Ramos (cell line): ENCODE measurements around the gene PTPRM.

ENCODE experiments used
- in situ Hi-C: fragments of 300-500 bp; cut with MboI; formaldehyde crosslinking; loops from one replicate; pipeline ENCODE4 v1.14.3; 2022; ENCODE audit warnings: low sequenced_read_pairs; ENCODE audit not compliant: unreplicated experiment

Gene PTPRM

GRCh38 chr18:8232791-8233190 lies 665.7 kb downstream of the PTPRM start:
- in situ Hi-C loops = no loop called here

GRCh38 chr18:8235894-8236293 lies 668.8 kb downstream of the PTPRM start:
- in situ Hi-C loops = no loop called here

- in situ Hi-C loops = no loop called here
Measured at GRCh38 chr18:8238507-8238906, 671.4 kb downstream of the PTPRM start.

GRCh38 chr18:8241731-8242130 lies 674.6 kb downstream of the PTPRM start:
- in situ Hi-C loops = no loop called here

- in situ Hi-C loops = no loop called here
Measured at GRCh38 chr18:8242151-8242696, 675.1 kb downstream of the PTPRM start.

- in situ Hi-C loops = no loop called here
Measured at GRCh38 chr18:8247700-8248099, 680.6 kb downstream of the PTPRM start.

GRCh38 chr18:8248576-8248975 lies 681.5 kb downstream of the PTPRM start:
- in situ Hi-C loops = no loop called here

- in situ Hi-C loops = no loop called here
Measured at GRCh38 chr18:8249811-8250210, 682.7 kb downstream of the PTPRM start.

- in situ Hi-C loops = no loop called here
Measured at GRCh38 chr18:8252371-8252770, 685.3 kb downstream of the PTPRM start.

GRCh38 chr18:8253944-8254343 lies 686.8 kb downstream of the PTPRM start:
- in situ Hi-C loops = no loop called here

- in situ Hi-C loops = no loop called here
Measured at GRCh38 chr18:8254654-8255053, 687.5 kb downstream of the PTPRM start.

GRCh38 chr18:8257851-8258434 lies 690.8 kb downstream of the PTPRM start:
- in situ Hi-C loops = no loop called here

GRCh38 chr18:8260319-8260718 lies 693.2 kb downstream of the PTPRM start:
- in situ Hi-C loops = no loop called here

GRCh38 chr18:8260827-8261226 lies 693.7 kb downstream of the PTPRM start:
- in situ Hi-C loops = no loop called here

- in situ Hi-C loops = no loop called here
Measured at GRCh38 chr18:8261651-8262091, 694.6 kb downstream of the PTPRM start.

- in situ Hi-C loops = no loop called here
Measured at GRCh38 chr18:8262221-8262620, 695.1 kb downstream of the PTPRM start.

- in situ Hi-C loops = no loop called here
Measured at GRCh38 chr18:8264116-8264515, 697.0 kb downstream of the PTPRM start.

GRCh38 chr18:8264861-8265411 lies 697.8 kb downstream of the PTPRM start:
- in situ Hi-C loops = no loop called here

- in situ Hi-C loops = no loop called here
Measured at GRCh38 chr18:8272254-8272653, 705.1 kb downstream of the PTPRM start.

- in situ Hi-C loops = no loop called here
Measured at GRCh38 chr18:8274370-8274769, 707.3 kb downstream of the PTPRM start.

GRCh38 chr18:8276406-8276805 lies 709.3 kb downstream of the PTPRM start:
- in situ Hi-C loops = no loop called here

GRCh38 chr18:8277270-8277669 lies 710.2 kb downstream of the PTPRM start:
- in situ Hi-C loops = no loop called here
